GM12892 (cell line): ENCODE measurements around the gene ABHD17A.

ENCODE experiments used
- POLR2A ChIP-seq: IDR thresholded peaks from 2 replicates; pipeline ENCODE4 v1.6.1; 2011; ENCODE audit warnings: low read depth, low read length, control low read depth
- POLR2AphosphoS5 ChIP-seq: IDR thresholded peaks from 2 replicates; pipeline ENCODE4 v1.6.1; 2011; ENCODE audit warnings: low read depth, low read length, control low read depth

- TF ChIP-seq POLR2AphosphoS5 (peak; percentile 54; the same call in 1 of the 2 replicates), POLR2A (peak; percentile 55; the same call in 1 of the 2 replicates)
Measured at GRCh38 chr19:1864480-1865171, 20.7 kb downstream of the ABHD17A start.
